Glomerular visceral epithelial cell (primary cell): ENCODE results near the gene NUB1.
A peak's percentile ranks its signal among the peaks of the same experiment; 100 is the strongest.
"Not testable (repeated sequence)": the region's sequence is repeated elsewhere in the genome, so short reads cannot be mapped to it uniquely, and the experiment has no call there.

Source experiments
- DNase-seq: peaks from one replicate; pipeline ENCODE4 v3.0.0-alpha.2; 2016; ENCODE audit errors: extremely low spot score

NUB1 gene, protein sequence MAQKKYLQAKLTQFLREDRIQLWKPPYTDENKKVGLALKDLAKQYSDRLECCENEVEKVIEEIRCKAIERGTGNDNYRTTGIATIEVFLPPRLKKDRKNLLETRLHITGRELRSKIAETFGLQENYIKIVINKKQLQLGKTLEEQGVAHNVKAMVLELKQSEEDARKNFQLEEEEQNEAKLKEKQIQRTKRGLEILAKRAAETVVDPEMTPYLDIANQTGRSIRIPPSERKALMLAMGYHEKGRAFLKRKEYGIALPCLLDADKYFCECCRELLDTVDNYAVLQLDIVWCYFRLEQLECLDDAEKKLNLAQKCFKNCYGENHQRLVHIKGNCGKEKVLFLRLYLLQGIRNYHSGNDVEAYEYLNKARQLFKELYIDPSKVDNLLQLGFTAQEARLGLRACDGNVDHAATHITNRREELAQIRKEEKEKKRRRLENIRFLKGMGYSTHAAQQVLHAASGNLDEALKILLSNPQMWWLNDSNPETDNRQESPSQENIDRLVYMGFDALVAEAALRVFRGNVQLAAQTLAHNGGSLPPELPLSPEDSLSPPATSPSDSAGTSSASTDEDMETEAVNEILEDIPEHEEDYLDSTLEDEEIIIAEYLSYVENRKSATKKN

DNA sequence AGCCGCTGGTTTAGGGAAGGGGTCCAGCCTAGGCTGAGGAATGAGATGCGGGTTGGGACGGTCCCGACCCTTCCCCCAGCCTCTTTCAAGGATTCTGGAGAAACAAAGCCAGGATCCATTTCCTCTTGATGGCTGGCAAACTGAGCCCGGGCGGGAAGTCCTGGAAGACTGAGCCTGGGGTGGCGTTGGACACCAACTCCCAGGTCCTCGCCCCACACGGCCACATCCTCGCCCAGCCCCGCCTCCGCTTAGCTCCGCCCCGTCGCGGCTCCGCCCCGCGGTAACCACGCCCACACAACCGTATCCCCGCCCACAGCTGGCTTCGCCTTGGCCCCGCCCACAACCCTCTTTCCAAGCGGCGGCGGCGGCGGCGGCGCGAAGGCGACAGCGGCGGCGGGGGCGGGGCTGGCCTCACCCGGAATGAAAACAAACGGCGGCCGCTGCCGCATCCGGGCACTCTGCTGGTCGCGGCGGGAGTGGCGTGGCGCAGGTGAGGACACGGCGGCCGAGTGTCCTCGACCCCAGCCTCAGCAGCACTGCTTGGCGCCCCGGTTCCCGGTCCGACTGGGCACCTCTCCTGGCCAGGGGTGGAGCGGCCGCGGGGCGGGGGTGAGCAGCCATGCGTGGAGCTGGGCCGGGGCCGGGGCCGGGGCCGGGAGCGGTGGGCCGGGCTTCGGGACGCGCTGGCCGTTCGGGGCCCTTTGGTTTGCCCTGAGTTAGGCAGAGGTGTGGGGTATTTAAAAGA, at the start of gene NUB1:
Gene NUB1 (plus strand): TSS at position 456 of the 745 bp plus-strand sequence. CDS start 3,538 bp downstream, outside the sequence.
- peak; percentile 86 for DNase-seq

DNA sequence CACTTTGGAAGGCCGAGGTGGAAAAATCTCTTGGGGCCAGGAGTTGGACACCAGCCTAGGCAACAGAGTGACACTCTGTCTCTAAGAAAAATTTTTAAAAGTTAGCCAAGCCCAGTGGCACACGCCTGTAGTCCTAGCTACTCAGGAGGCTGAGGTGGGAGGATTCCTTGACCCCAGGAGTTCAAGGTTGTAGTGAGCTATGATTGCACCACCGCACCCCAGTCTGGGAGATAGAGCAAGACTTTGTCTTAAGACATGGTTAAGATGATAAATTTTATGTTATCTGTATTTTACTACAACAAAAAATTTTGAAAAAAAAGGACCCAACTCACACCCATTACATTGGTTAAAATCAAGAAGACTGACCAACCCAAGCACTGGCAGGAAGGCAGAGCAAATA, 48.8 kb upstream of the NUB1 start:
- DNase-seq: no peak

DNA sequence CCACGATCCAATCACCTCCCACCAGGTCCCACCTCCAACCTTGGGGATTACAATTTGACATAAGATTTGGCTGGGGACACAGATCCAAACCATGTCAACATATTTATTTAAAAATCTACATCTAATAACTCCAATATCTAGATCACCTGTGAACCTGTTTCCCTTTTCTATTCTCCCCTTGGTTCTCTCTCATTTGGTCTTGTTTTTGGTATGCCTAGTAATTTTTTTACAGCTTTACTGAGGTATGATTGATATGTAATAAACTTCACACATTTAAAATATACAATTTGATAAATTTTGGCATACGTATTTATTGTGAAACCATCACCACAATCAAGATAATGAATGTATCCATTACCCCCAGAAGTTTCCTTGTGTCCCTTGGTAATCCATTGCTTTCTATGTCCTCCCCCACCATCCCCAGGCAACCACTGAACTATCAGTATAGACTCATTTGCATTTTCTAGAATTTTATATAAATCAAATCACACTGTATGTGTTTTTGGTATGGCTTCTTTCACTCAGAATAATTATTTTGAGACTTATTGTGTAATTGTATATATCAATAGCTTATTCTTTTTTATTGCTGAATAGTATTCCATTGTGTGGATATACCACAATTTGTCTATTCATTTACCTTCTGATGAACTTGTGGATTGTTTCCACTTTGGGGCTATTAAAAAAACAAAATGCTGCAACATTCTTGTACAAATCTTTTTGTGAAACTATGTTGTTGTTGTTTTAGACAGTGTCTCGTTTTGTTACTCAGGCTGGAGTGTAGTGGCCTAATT, 45.2 kb upstream of the NUB1 start:
- no peak for DNase-seq

DNA sequence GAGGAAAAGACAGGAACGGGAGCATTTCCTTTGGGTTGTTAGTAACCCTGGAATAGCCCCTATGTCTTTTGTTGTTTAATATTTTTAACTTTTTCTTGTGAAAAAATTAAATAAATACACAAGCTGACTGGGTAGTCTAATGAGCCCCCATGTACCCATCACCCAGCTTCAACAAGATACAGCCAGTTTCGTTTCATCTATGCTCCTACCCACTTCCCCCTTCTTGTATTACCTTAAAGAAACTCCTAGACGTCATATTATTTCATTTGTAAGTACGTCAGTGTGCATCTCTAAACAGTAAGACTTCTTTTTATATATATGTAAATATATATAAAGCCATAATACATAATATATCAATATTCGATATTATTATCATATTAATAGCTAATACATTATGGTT, 42.8 kb upstream of the NUB1 start:
- no peak for DNase-seq

DNA sequence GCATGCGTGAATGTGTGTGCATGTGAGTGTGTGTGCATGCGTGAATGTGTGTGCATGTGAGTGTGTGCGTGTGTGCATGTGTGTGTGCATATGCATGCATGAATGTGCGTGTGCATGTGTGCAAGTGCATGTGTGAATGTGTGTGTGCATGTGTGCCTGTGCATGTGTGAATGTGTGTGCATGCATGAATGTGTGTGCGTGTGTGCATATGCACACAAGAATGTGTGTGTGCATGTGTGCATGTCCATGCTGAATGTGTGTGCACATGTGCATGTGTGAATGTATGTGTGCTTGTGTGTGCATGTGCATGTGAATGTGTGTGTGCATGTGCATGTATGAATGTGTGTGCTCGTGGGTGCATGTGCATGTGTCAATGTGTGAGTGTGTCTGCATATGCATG, 42.1 kb upstream of the NUB1 start:
- no peak for DNase-seq

DNA sequence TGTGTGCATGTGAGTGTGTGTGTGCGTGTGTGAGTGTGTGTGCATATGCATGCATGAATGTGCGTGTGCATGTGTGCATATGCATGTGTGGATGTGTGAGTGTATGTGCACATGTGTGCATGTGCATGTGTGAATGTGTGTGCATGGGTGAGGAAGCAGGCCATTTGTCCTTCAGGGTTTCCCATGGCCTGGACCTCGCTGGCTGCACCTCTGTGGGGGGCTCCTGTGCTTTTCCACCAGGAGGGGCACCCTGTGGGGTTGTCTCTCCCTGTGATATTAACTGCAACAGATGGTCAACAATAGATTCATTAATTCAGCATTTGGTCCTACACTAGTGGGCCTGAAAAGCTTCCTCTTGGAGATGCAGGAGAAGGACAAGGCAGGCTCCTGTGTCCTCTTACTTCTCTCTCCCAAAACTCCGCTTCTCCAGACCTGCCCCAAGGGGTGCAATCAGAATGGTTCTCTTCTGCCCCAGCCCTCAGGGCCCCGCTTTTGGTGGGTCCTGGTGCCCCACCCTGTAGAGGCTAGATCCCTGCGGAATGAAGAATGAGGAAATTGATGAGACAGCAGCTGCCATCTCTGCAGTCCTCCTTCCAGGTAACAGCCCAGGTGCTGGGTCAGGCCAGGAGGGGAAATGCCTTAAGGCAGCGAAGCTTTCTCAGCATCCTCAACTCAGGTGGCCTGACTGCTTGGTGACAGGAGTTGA, 41.5 kb upstream of the NUB1 start:
- DNase-seq: no peak

DNA sequence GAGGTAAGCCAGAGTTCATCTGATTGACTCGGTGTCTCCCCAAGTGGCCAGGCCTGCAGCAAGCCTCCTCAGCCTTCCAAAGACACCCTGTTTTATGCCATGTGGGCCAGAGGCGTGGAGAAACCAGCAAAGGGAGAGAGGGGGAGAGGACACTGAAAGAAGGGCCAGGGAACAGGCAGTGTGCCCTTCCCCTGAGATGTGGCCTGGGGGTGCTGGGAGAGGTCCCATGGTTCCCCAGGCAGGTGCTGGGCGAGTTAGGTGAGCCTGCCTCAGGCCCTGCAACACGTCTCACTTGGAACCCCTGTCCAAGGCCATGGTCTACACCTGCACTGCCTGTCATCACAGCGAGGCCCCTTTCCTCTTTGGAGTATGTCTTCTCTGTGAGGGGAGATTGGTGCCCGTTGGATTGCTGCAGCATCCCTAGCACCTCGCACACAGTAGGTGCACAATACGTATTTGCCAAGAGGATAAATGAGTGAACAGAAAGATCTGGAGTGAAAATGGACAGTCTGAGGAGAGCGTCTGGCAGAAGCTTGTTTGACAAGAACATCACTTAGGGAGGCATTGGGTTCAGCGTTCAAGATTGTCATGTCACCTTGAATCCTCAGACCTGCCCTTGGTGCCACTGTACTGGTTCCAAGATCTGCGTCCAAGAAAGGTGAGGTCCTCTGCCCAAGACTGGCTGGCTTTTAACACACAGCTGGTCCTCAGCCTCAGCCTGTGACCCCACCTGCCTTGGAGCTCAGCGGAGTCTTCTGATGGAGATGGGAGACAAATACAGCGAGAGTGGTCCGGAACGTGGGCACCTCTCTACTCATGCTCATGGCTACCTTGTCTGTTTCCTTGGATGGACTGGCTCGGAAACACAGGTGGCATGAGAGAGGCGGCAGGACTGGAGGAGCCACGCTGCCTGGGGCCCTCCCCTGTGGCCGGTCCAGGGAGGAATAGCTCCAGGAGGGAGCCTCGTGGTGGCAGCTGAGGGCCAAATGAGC, 39.8 kb upstream of the NUB1 start:
- no peak for DNase-seq

DNA sequence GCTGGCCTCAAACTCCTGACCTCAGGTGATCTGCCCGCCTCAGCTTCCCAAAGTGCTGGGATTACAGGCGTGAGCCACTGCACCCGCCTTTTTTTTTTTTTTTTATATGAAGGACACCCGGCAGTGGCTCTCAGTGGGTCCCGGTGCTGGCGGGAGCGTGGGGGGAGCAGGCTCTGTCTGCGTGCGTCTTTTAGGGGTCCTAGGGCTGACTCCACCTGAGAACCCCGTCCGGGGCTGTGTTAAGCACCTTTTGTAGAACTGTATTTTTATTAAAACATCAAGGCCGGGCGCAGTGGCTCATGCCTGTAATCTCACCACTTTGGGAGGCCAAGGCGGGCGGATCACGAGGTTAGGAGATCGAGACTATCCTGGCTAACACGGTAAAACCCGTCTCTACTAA, 37.4 kb upstream of the NUB1 start:
- DNase-seq: not testable (repeated sequence)

DNA sequence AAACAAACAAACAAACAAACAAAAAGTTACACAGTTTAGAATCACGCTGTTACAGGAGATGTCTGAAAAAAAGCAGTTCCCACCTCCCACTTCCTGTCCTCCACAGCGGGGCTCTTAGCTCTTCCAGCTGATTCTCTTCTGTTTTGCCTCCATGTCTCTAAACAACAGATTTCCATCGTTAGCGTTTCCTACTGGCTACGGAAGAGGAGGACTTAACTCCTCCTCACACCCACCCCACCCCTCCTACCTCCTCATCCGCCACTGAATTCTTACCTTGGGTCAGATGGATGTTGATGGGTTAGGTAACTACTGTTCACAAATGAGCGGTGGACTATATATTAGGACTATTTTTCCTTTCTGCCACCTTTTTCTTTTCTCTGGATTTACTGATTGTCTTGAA, 36.8 kb upstream of the NUB1 start:
- no peak for DNase-seq

DNA sequence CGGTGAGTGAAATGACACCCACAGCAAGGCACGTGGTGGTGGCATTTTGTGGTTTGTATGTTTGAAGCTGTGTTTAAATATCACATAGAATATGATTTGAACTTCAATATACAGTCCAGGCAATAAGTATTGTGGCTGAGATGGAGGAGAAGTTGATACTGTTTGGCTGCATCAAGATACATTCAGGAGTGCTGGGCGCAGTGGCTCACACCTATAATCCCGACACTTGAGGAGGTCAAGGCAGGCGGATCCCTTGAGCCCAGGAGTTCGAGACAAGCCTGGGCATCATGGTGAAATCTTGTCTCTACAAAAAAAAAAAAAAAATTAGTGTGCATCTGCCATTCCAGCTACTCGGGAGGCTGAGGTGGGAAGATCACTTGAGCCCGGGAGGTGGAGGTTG, 35.2 kb upstream of the NUB1 start:
- no peak for DNase-seq

DNA sequence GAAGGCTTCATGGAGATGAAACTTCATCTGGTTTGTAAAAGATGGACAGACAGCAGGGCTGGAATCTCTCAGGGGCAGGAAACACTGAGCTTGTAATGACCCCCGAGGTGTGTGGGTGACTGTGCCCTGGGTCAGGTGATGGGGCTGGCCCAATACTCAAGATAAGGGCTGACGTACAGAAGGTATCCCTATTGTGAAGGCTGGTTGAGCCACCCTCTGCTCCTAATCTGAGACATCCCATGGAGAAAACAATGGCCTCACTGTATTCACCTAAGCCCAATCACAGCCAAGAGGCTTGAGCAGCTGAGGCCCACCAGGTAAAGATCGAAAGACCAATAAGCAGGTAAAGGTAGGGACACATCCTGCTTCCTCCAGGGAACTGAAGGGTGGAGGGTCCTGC, 34.8 kb upstream of the NUB1 start:
- DNase-seq: no peak

DNA sequence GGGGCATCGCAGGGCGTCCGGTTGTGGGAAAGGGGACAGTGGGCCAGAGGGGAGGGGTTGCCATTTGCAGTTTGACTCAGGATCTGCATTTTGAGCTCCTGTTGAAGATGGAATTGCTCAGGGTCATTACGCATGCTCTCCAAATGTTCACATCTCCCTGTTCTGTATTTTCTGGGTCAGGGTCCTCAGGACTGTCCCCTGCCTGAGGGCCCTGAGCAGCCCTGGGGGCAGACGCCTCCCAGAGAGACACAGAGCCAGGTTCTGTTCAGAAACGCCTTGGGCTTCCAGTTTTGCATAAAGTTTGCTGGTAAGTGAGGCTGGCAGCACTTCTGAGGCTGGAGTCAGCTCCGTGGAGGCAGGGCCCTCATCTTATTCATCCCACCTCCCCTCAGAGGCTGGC, 34.1 kb upstream of the NUB1 start:
- DNase-seq: no peak

DNA sequence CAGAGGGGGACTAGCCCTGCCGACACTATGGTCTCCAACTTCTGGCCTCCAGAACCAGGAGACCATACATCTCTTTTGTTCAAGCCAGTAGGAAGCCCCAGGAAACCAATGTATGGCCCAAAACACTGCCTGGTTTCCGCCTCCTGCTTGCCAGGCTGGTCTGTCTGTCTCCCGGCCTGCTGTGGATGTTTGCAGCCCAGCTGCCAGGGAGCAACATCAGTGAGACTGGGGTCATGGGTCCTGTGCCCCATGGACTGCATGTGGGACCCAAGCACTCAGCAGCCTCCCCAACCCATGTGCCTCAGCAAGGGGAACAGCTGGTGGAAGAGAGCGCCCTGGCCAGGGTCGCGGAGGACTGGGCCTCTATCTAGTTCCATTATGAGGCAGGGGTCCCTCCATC, 33.4 kb upstream of the NUB1 start:
- DNase-seq: no peak

DNA sequence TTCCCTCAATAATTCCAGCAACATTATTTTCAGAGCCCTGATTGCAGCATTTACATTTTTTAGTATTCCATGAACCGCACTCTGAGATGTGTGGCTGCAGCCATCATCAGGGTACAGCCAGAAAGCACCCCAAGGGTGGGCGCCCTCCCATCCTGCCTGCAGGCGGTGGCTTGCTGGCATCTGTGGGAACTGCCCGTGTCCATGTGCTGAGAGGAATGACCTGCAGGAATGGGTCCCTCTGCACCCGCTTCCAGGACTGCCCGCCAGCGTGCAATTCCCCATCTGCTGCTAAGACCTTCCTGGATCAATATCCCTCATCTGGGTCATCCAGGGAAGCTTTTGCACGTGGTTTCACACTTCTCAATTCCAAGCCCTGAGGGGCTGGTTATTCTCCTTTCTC, 32.8 kb upstream of the NUB1 start:
- DNase-seq: no peak

DNA sequence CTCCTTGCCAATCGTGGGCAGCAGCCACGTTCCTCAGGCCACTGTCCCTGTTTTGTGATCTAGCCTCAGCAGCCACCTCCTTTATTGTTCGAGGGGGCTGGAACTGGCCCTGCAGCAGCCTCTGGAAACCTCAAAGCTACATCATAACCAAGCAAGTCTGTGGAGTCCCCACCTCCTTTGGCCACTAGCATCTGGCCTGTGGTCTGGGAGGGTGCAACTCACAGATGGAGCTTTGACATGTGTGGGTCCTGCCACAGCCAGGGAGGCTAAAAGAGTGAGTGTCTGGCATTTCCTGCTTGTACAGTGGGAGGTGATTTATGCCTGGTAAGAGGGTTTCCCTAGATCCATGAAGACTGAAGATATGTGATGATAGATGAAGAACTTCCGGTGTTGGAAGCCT, 32.3 kb upstream of the NUB1 start:
- peak; percentile 13 for DNase-seq

DNA sequence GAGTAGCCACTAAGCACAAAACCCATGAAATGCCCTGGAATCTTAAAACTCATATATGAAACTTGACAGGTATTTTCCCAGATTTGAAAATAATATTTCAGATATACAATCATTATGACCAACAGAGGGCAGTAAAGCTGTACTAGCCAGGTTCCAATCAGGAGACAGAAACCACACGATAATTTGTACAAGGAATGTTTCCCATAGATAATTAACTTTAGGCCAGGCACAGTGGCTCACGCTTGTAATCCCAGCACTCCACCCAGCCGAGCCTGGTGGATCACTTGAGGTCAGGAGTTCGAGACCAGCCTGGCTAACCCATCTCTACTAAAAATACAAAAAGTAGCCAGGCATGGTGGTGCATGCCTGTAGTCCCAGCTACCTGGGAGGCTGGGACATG, 31.0 kb upstream of the NUB1 start:
- peak; percentile 17 for DNase-seq

DNA sequence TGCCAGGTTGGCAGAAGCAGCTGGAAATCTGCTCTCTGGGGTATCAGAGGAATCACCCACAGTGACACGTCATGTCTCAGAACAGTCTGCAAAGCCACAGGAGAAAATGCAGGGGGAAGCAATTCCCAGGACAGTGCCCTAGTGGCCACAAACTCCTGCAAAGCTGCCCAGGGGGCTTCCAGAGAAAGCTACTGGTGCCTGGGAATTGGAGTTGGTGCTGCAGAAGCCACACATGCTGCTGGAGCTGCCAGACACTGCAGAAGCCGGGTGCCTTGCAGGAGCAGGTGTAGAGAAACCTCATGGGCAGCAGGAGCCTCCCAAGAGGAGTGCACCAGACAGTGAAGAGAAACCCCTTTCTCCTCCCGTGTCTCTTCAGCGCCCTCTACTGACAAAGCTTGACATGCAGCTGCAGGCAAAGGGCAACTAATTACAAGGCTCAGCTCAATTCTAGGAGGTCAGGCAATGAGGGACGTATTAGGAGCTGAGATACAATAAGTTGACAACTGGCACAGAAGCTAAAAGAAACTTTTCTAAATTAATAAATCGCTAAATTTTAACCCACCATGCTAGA, 30.2 kb upstream of the NUB1 start:
- DNase-seq: peak; percentile 13

DNA sequence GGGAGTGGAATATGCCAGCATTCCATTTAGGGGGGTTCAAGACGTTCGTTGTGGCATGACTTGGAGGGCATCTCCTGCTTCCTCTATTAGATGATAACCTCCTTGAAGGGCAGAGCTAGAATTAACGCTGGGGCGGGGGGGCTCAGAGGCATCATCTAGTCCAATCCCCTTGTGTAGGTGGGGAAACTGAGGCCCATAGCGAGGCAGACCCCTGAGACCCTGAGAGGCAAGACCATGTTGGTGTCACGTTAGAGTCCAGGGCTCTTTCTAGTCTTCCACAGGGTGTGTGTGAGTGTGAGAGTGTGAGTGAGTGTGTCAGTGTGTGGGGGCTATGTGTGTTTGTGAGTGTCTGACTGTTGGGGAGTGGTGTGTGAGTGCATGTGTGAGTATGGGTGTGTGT, 29.3 kb upstream of the NUB1 start:
- no peak for DNase-seq

DNA sequence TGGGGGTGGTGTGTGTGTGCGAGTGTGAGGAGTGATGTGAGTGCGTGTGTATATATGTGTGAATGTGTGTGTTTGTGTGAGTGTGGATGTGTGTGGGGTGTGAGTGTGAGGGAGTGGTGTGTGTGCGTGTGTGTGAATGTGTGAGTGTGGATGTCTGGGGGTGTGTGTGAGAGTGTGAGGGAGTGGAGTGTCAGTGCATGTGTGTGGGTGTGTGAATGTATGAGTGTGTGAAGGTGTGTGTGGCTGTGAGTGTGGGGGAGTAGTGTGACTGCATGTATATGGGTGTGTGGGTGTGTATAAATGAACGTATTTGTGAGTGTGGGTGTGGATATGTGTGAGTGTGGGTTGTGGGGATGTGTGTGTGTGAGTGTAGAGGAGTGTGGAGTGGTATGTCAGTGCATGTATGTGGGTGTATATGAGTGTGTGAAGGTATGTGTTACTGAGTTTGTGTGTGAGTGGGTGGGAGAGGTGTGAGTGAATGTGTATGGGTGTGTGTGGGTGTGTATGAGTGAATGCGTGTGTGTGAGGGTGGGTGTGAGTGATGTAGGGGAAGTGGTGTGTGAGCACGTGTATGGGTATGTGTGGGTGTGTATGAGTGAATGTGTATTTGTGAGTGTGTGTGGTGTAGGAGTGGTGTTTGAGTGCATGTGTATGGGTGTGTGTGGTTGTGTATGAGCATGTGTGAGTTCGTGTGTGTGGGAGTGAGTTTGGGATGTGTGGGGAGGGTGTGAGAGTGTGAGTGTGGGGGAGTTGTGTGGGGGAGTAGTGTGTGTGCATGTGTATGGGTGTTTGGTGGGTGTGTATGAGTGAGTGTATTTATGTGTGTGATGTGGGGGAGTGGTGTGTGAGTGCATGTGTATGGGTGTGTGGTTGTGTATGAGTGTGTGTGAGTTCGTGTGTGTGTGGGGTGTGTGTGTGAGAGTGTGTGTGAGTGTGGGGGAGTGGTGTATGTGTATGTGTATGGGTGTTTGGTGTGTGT, 28.5 kb upstream of the NUB1 start:
- DNase-seq: no peak
